SK-N-MC (cell line): ENCODE results near the gene TEDDM1.
"Not testable (repeated sequence)": the region's sequence is repeated elsewhere in the genome, so short reads cannot be mapped to it uniquely, and the experiment has no call there.

Source experiments
- EZH2 ChIP-seq: fragments of 200-600 bp; sonication (generic); IDR thresholded peaks from one replicate; pipeline ENCODE4 v1.6.1; 2017; ENCODE audit warnings: antibody characterized with exemption
- FOXP2 ChIP-seq: optimal IDR thresholded peaks from 2 replicates; pipeline ENCODE3; 2011; ENCODE audit warnings: mild to moderate bottlenecking, moderate library complexity; ENCODE audit not compliant: insufficient read depth; ENCODE audit errors: extremely low read length, control extremely low read depth
- POLR2AphosphoS5 ChIP-seq: IDR thresholded peaks from 2 replicates; pipeline ENCODE4 v1.6.1; 2012; ENCODE audit warnings: mild to moderate bottlenecking, low read depth, low read length, borderline replicate concordance

DNA sequence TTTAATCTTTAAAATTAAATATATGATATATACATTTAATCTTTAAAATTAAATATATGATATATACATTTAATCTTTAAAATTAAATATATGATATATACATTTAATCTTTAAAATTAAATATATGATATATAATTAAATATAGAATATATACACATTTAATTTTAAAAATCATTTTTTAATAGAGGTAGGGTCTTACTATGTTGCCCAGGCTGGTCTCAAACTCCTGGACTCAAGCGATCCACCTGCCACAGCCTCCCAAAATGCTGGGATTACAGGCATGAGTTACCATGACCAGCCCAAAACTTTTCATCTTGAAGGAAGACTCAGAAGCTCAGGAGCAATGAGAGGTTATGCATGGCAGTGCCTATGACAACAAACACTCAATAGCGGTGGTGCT, 46.7 kb upstream of the TEDDM1 start:
- TF ChIP-seq EZH2, POLR2AphosphoS5, FOXP2: not testable (repeated sequence)
